ENCODE measurements around the gene RAPGEF2. TPM values are rescaled to one million over a fixed set of nuclear protein-coding genes. Genes with fewer than 3 reads are reported as not detected.

RAPGEF2 gene
- total RNA-seq, 1 experiment from 2014 or later = 21.2 TPM

DNA sequence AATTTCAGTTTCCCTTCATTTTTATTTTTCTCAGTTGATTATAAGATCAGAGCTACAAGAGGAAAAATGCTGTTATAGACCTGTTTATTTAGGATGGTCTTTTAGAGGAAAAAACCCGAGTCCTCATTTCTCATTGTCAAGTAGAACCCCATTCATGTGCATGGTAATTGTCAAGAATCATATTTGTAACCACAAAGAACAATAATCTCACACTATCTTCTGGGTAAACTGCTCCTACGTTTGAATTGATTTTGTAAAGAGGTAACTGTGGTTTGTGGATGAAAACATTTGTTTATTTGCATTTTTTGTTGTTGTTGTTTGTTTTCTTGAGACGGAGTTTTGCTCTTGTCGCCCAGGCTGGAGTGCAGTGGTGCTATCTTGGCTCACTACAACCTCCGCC is 23.8 kb downstream of the RAPGEF2 start:
- no peaks in the 10 kb centered on the region for H3K9me3 ChIP-seq (ENCODE audit: low read length)
- no peaks in the 10 kb centered on the region for H3K27me3 ChIP-seq (ENCODE audit: low read length)
- ChIA-PET CTCF (no interaction called here), POLR2A (ENCODE audit: unreplicated experiment) (no interaction called here)
- H3K9me2 ChIP-seq (replicated peaks; ENCODE audit: low read length) = no peaks in the 10 kb centered on the region
- H2AFZ ChIP-seq (ENCODE audit: low read length) = no peak overlapping the region
- DNase-seq (no peak), ATAC-seq (no peak)
- no peak overlapping the region for H3K4me2 ChIP-seq (ENCODE audit: low read length)
- intact Hi-C loops (cut with micrococcal nuclease) = no loop called here
- no peaks in the 10 kb centered on the region for H3K4me1 ChIP-seq (ENCODE audit: insufficient read depth, low read length)
- H4K20me1 ChIP-seq (ENCODE audit: low read length) = no peaks in the 10 kb centered on the region
- no peak overlapping the region for H3K4me3 ChIP-seq (ENCODE audit: low read length)
- no TSS peak for BruUV-seq (replicated peaks)
- H3F3A ChIP-seq (ENCODE audit: low read length, unreplicated experiment) = no peaks in the 10 kb centered on the region
- peaks cover 22% of the 10 kb centered on the region for H3K79me2 ChIP-seq (ENCODE audit: low read length)
- no peaks in the 10 kb centered on the region for H3K36me3 ChIP-seq (ENCODE audit: low read depth, low read length)
- H3K27ac ChIP-seq (ENCODE audit: low read length) = no peak overlapping the region
- no peak for TF ChIP-seq EZH2 (IDR thresholded peaks at IDR 0.05; ENCODE audit: low read length, unreplicated experiment)
- TF ChIP-seq EZH2phosphoT487 (IDR thresholded peaks at IDR 0.05; ENCODE audit: borderline replicate concordance, low read length) = no peak
- TF ChIP-seq, protein P1, sequence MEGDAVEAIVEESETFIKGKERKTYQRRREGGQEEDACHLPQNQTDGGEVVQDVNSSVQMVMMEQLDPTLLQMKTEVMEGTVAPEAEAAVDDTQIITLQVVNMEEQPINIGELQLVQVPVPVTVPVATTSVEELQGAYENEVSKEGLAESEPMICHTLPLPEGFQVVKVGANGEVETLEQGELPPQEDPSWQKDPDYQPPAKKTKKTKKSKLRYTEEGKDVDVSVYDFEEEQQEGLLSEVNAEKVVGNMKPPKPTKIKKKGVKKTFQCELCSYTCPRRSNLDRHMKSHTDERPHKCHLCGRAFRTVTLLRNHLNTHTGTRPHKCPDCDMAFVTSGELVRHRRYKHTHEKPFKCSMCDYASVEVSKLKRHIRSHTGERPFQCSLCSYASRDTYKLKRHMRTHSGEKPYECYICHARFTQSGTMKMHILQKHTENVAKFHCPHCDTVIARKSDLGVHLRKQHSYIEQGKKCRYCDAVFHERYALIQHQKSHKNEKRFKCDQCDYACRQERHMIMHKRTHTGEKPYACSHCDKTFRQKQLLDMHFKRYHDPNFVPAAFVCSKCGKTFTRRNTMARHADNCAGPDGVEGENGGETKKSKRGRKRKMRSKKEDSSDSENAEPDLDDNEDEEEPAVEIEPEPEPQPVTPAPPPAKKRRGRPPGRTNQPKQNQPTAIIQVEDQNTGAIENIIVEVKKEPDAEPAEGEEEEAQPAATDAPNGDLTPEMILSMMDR (conservative IDR thresholded peaks at IDR 0.05; ENCODE audit: low read depth, low read length) = no peak
- no peak overlapping the region for H3K9ac ChIP-seq (ENCODE audit: low read length)

DNA sequence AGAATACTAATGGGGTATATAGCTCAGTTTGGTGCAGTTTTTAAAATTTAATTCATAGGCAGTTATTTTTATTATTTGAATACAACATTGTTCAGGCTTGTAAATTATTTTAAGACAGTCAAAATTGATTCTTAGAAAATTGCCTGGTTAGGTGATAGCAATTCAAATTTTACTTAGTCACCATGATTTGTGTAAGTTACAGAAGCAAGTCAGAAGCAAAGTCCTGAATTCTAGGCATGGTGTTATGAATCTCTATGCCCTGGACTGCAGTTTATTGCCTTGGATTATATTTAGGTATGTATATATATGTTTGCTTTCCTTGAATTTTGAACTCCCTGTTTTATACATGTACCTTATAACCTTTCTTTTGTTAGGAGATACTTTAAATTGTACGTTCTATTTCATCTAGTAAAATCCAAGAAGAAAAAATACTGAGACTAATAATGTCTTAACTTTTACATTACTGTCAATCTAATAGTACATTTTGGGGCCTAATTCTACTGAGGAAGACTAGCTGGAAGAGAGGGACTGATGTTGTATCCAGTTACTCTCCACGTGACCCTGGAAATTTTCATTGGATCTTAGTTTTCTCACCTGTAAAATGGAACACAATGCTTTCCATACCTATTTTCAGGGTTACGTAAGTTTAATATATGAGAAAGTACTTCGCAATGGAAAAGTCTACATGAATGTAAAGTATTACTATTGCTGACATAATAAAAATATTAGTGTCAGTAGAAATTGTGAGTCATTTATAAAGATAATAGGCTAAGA is 25.1 kb downstream of the RAPGEF2 start:
- Histone ChIP-seq H3K4me1 (ENCODE audit: insufficient read depth, low read length) (no peaks in the 10 kb centered on the region), H2AFZ (ENCODE audit: low read length) (no peak overlapping the region), H3K36me3 (ENCODE audit: low read depth, low read length) (no peaks in the 10 kb centered on the region), H3K4me3 (ENCODE audit: low read length) (no peak overlapping the region), H3K27ac (ENCODE audit: low read length) (no peak overlapping the region), H3K9me3 (ENCODE audit: low read length) (no peaks in the 10 kb centered on the region), H3F3A (ENCODE audit: low read length, unreplicated experiment) (no peaks in the 10 kb centered on the region), H3K27me3 (ENCODE audit: low read length) (no peaks in the 10 kb centered on the region), H4K20me1 (ENCODE audit: low read length) (no peaks in the 10 kb centered on the region), H3K9ac (ENCODE audit: low read length) (no peak overlapping the region), H3K4me2 (ENCODE audit: low read length) (no peak overlapping the region), H3K9me2 (replicated peaks; ENCODE audit: low read length) (no peaks in the 10 kb centered on the region), H3K79me2 (ENCODE audit: low read length) (peaks cover 30% of the 10 kb centered on the region)
- CTCF ChIA-PET = no interaction called here
- intact Hi-C loops (cut with micrococcal nuclease) = no loop called here
- DNase-seq (no peak), ATAC-seq (no peak)
- no TSS peak for BruUV-seq (replicated peaks)
- TF ChIP-seq, protein P1 (conservative IDR thresholded peaks at IDR 0.05; ENCODE audit: low read depth, low read length) = no peak
- TF ChIP-seq EZH2phosphoT487 (IDR thresholded peaks at IDR 0.05; ENCODE audit: borderline replicate concordance, low read length) = no peak
- TF ChIP-seq EZH2 (IDR thresholded peaks at IDR 0.05; ENCODE audit: low read length, unreplicated experiment) = no peak
- POLR2A ChIA-PET (ENCODE audit: unreplicated experiment) = no interaction called here

DNA sequence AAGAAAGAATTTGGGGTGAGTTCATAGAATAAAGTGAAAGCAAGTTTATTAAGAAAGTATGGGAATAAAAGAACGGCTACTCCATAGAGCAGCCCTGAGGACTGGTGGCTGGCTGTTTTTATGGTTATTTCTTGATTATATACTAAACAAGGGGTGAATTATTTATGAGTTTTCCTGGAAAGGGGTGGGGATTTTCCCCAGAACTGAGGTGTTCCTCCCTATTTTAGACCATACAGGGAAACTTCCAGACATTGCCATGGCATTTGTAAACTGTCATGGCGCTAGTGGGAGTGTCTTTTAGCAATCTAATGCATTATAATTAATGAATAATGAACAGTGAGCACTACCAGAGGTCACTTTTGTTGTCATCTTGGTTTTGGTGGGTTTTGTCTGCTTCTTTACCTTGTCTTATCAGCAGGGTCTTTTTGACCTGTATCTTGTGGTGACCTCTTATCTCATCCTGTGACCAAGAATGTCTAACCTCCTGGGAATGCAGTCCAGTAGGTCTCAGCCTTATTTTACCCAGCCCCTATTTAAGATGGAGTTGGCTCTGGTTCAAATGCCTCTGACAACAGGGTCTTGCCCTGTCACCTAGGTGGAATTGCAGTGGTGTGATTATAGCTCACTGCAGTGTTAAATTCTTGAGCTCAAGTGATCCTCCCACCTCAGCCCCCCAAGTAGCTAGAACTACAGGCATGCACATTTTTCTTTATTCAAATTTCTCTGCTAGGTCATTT is 27.1 kb downstream of the RAPGEF2 start:
- DNase-seq (no peak), ATAC-seq (no peak)
- BruUV-seq (replicated peaks) = no TSS peak
- no peaks in the 10 kb centered on the region for H3K9me3 ChIP-seq (ENCODE audit: low read length)
- no peaks in the 10 kb centered on the region for H3K27me3 ChIP-seq (ENCODE audit: low read length)
- H3K79me2 ChIP-seq (ENCODE audit: low read length) = peaks cover 29% of the 10 kb centered on the region
- no peaks in the 10 kb centered on the region for H3K4me1 ChIP-seq (ENCODE audit: insufficient read depth, low read length)
- ChIA-PET POLR2A (ENCODE audit: unreplicated experiment) (no interaction called here), CTCF (no interaction called here)
- no peak overlapping the region for H3K9ac ChIP-seq (ENCODE audit: low read length)
- H2AFZ ChIP-seq (ENCODE audit: low read length) = no peak overlapping the region
- TF ChIP-seq EZH2phosphoT487 (IDR thresholded peaks at IDR 0.05; ENCODE audit: borderline replicate concordance, low read length) (no peak), EZH2 (IDR thresholded peaks at IDR 0.05; ENCODE audit: low read length, unreplicated experiment) (no peak)
- TF ChIP-seq, protein P1 (conservative IDR thresholded peaks at IDR 0.05; ENCODE audit: low read depth, low read length) = no peak
- H3K4me2 ChIP-seq (ENCODE audit: low read length) = no peak overlapping the region
- H3K4me3 ChIP-seq (ENCODE audit: low read length) = no peak overlapping the region
- intact Hi-C loops (cut with micrococcal nuclease) = no loop called here
- H3F3A ChIP-seq (ENCODE audit: low read length, unreplicated experiment) = no peaks in the 10 kb centered on the region
- H3K9me2 ChIP-seq (replicated peaks; ENCODE audit: low read length) = no peaks in the 10 kb centered on the region
- no peaks in the 10 kb centered on the region for H3K36me3 ChIP-seq (ENCODE audit: low read depth, low read length)
- H4K20me1 ChIP-seq (ENCODE audit: low read length) = no peaks in the 10 kb centered on the region
- H3K27ac ChIP-seq (ENCODE audit: low read length) = no peak overlapping the region
